Panc1 (cell line): ENCODE measurements around the gene CSTB. TPM values are rescaled to one million over a fixed set of nuclear protein-coding genes. Genes with fewer than 3 reads are reported as not detected.

Source experiments
- ATAC-seq: fragments of 200-7000 bp; cut with Tn5 transposase; 2 replicates; pipeline ENCODE4 v1.9.1; 2020; ENCODE audit warnings: mild to moderate bottlenecking, moderate library complexity
- BruUV-seq: library from RNA; stranded (reverse); fragments of 400-500 nt; replicated peaks from 2 replicates; lab custom pipeline; 2021; lab: Mats Ljungman, UMichigan
- CTCF ChIA-PET: fragments of 300-600 bp; sonication (Branson Sonifier 250); formaldehyde crosslinking; loops from one replicate; lab custom pipeline; 2022; ENCODE audit warnings: antibody characterized with exemption; lab: Charles Lee
- POLR2A ChIA-PET: fragments of 300-600 bp; sonication (Branson Sonifier 250); formaldehyde crosslinking; loops from one replicate; lab custom pipeline; 2022; ENCODE audit warnings: antibody characterized with exemption; lab: Charles Lee
- DNase-seq: peaks from one replicate; pipeline ENCODE4 v3.0.0-alpha.2; 2010; ENCODE audit warnings: low read depth, low spot score
- H3K27ac ChIP-seq: 2 replicates; pipeline ENCODE4 v1.5.1; 2011; ENCODE audit warnings: mild to moderate bottlenecking, low read length, inconsistent platforms
- H3K27me3 ChIP-seq: fragments of 200-500 bp; sonication (Bioruptor generic); 2 replicates; pipeline ENCODE4 v1.6.0; 2014; ENCODE audit warnings: low read length, inconsistent platforms; ENCODE audit not compliant: control insufficient read depth, insufficient read depth
- H3K36me3 ChIP-seq: fragments of 200-500 bp; sonication (Bioruptor generic); 2 replicates; pipeline ENCODE4 v1.5.1; 2014; ENCODE audit warnings: inconsistent platforms, mild to moderate bottlenecking, low read length, moderate library complexity; ENCODE audit not compliant: control insufficient read depth, insufficient read depth
- H3K4me1 ChIP-seq: 2 replicates; pipeline ENCODE4 v1.5.1; 2011; ENCODE audit warnings: inconsistent platforms, mild to moderate bottlenecking, low read length, moderate library complexity; ENCODE audit not compliant: control insufficient read depth, insufficient read depth
- H3K4me3 ChIP-seq, 2 experiments: 2 replicates each; pipeline ENCODE4 v1.5.1; 2011 to 2012; ENCODE audit warnings: low read depth in 2 of 2, low read length in 2 of 2, mild to moderate bottlenecking in 2 of 2, inconsistent platforms in 1 of 2, moderate library complexity in 1 of 2
- H3K9me3 ChIP-seq: fragments of 200-500 bp; sonication (Bioruptor generic); 2 replicates; pipeline ENCODE4 v1.5.1; 2014; ENCODE audit warnings: low read depth, mild to moderate bottlenecking, inconsistent platforms, low read length, moderate library complexity; ENCODE audit not compliant: control insufficient read depth, insufficient read depth
- CTCF ChIP-seq: fragments of 450-650 bp; IDR thresholded peaks from 2 replicates; pipeline ENCODE4 v1.5.1; 2017; ENCODE audit warnings: mild to moderate bottlenecking
- POLR2AphosphoS5 ChIP-seq: IDR thresholded peaks from 2 replicates; pipeline ENCODE4 v1.6.1; 2012; ENCODE audit warnings: mild to moderate bottlenecking, low read depth, low read length, moderate library complexity
- REST ChIP-seq, 2 experiments: IDR thresholded peaks; 2 replicates each; pipeline ENCODE4 v1.6.1; 2011 to 2012; ENCODE audit warnings: low read depth in 2 of 2, control low read depth in 1 of 2, low read length in 1 of 2, mild to moderate bottlenecking in 1 of 2, moderate library complexity in 1 of 2; ENCODE audit not compliant: insufficient read depth in 1 of 2
- SIN3A ChIP-seq: IDR thresholded peaks from 2 replicates; pipeline ENCODE4 v1.6.1; 2012; ENCODE audit warnings: low read depth, mild to moderate bottlenecking, low read length, moderate library complexity, borderline replicate concordance; ENCODE audit not compliant: insufficient read depth
- TCF7L2 ChIP-seq: IDR thresholded peaks from 2 replicates; pipeline ENCODE4 v1.6.1; 2011; ENCODE audit warnings: mild to moderate bottlenecking, low read depth, low read length, inconsistent platforms
- in situ Hi-C: cut with HindIII; loops from 2 replicates; pipeline ENCODE4 v1.10.0; 2016; ENCODE audit warnings: low sequenced_read_pairs, low pct_unique_long_range_greater_than_20kb
- intact Hi-C: fragments of 100-400 bp; cut with micrococcal nuclease; formaldehyde crosslinking; loops from one replicate; pipeline ENCODE4 v1.10.0; 2022; ENCODE audit not compliant: unreplicated experiment
- total RNA-seq: library from RNA; stranded (reverse); gene quantifications from one replicate; pipeline ENCODE4 v1.2.1, GENCODE V29; 2021; ENCODE audit not compliant: unreplicated experiment

CSTB gene
- total RNA-seq, 1 experiment from 2014 or later = 72.5 TPM

GRCh38 chr21:43797925-43798715 is 22.0 kb upstream of the CSTB start:
- intact Hi-C loops = no loop called here
- Histone ChIP-seq H3K27ac (no peak overlapping the region), H3K9me3 (no peaks in the 10 kb centered on the region), H3K4me1 (no peaks in the 10 kb centered on the region), H3K36me3 (peaks cover 3% of the 10 kb centered on the region; the same call in 1 of the 2 replicates), H3K27me3 (no peaks in the 10 kb centered on the region), H3K4me3 (no peak overlapping the region)
- no TSS peak for BruUV-seq
- no peak for DNase-seq
- no peak for ATAC-seq
- TF ChIP-seq REST (IDR thresholded peaks at IDR 0.05; ENCODE audit: insufficient read depth in 1 of 2, low read depth in 2 of 2, low read length in 1 of 2) (no peak), POLR2AphosphoS5 (no peak), SIN3A (no peak), TCF7L2 (no peak), CTCF (no peak)
- ChIA-PET CTCF (no interaction called here), POLR2A (no interaction called here)
- in situ Hi-C loops = no loop called here

- CTCF ChIA-PET = no interaction called here
Observed at GRCh38 chr21:43797415-43797814, 21.3 kb upstream of the CSTB start.

More at GRCh38 chr21:43797415-43797814, 21.3 kb upstream of the CSTB start:
- no peaks in the 10 kb centered on the region for H3K4me1 ChIP-seq
- H3K9me3 ChIP-seq = no peaks in the 10 kb centered on the region
- no TSS peak for BruUV-seq
- H3K4me3 ChIP-seq = no peak overlapping the region
- in situ Hi-C loops = no loop called here
- no peak for TF ChIP-seq TCF7L2
- no peak for TF ChIP-seq SIN3A
- no peak for TF ChIP-seq REST (IDR thresholded peaks at IDR 0.05; ENCODE audit: insufficient read depth in 1 of 2, low read depth in 2 of 2, low read length in 1 of 2)
- TF ChIP-seq POLR2AphosphoS5 = no peak
- no peak for TF ChIP-seq CTCF
- no peak overlapping the region for H3K27ac ChIP-seq
- intact Hi-C loops = no loop called here
- peaks cover 3% of the 10 kb centered on the region; the same call in 1 of the 2 replicates for H3K36me3 ChIP-seq
- POLR2A ChIA-PET = no interaction called here
- H3K27me3 ChIP-seq = no peaks in the 10 kb centered on the region
- no peak for DNase-seq
- no peak for ATAC-seq
